Central memory CD8-positive, alpha-beta T cell (primary cell): ENCODE data around the gene FARP1.

Source experiments
- ATAC-seq: fragments of 150-1000 bp; cut with Tn5 transposase; replicated peaks from 2 replicates; pipeline ENCODE4 v1.10.0; 2022; ENCODE audit warnings: mild to moderate bottlenecking, moderate FRiP score, moderate number of reproducible peaks; ENCODE audit not compliant: poor library complexity, severe bottlenecking; ENCODE audit errors: extremely low read depth
- DNase-seq, 2 donors: peaks; one replicate each; pipeline ENCODE4 v3.0.0; 2021; ENCODE audit warnings: low spot score in 2 of 2
- H3K27ac Mint-ChIP-seq: one replicate; pipeline ENCODE4 v1.8.0; 2022; ENCODE audit warnings: low read depth, mild to moderate bottlenecking, moderate library complexity, mixed read lengths
- H3K27me3 Mint-ChIP-seq: one replicate; pipeline ENCODE4 v1.8.0; 2022; ENCODE audit warnings: mixed read lengths
- H3K36me3 Mint-ChIP-seq: one replicate; pipeline ENCODE4 v1.8.0; 2022; ENCODE audit warnings: mild to moderate bottlenecking, moderate library complexity, mixed read lengths; ENCODE audit not compliant: insufficient read depth
- H3K4me1 Mint-ChIP-seq: one replicate; pipeline ENCODE4 v1.8.0; 2022; ENCODE audit warnings: mixed read lengths
- H3K4me3 Mint-ChIP-seq: one replicate; pipeline ENCODE4 v1.8.0; 2022; ENCODE audit warnings: mild to moderate bottlenecking, moderate library complexity, mixed read lengths
- H3K9me3 Mint-ChIP-seq: one replicate; pipeline ENCODE4 v1.8.0; 2022; ENCODE audit warnings: mixed read lengths

FARP1 gene

DNA sequence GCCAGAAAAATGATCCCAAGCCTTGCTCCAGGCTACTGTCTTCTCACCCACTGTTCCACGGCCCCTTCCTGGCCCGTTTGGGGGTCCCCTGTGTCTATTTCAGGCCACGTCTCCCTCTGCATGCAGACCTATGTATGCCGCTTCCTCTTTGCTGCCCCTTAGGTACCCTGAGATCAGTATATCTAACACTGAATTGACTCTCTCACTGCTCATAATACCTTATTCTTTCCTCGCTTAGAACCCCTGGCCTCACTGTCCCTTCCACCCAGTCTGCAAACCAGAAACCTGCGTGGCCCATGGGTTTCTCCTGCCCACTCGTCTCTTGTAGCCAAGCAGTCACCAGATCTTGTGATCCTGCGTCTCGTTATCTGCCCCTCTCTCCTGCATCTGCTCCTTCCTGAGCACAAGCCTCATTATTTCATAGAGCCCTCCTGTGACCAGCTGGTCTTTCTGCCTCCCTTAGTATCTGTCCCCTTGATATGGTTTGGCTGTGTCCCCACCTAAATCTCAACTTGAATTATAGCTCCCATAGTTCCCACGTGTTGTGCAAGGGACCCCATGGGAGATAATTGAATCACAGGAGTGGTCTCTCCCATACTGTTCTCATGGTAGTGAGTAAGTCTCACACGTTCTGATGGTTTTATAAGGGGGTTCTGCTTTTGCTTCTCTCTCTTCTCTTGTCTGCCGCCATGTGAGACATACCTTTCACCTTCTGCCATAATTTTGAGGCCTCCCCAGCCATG lies 143.1 kb downstream of the FARP1 start:
- Mint-ChIP-seq H3K4me1 (no peaks in the 10 kb centered on the region), H3K36me3 (no peaks in the 10 kb centered on the region), H3K4me3 (no peak overlapping the region), H3K27ac (no peak overlapping the region), H3K27me3 (peaks cover 11% of the 10 kb centered on the region), H3K9me3 (no peaks in the 10 kb centered on the region)
- DNase-seq (no peak), ATAC-seq (no peak)

DNA sequence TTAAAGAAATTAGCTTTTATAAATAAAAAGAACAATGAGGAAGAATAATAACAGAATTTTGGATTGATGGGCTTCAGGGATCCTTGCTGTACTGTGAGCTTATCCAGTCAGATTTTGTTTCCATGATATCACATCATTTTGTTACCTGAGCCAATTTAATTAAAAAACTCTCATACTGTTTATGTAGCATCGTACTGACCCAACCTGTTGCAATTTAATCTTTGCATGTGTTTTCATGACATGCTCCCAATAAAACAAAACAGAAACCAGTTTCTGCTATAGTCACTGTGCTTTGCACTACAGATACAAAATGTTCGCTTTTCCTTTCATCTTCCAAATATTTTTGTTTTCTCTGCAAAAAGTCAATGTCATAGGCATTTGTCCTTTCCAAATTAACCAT lies 143.9 kb downstream of the FARP1 start:
- H3K27me3 Mint-ChIP-seq = peaks cover 11% of the 10 kb centered on the region

DNA sequence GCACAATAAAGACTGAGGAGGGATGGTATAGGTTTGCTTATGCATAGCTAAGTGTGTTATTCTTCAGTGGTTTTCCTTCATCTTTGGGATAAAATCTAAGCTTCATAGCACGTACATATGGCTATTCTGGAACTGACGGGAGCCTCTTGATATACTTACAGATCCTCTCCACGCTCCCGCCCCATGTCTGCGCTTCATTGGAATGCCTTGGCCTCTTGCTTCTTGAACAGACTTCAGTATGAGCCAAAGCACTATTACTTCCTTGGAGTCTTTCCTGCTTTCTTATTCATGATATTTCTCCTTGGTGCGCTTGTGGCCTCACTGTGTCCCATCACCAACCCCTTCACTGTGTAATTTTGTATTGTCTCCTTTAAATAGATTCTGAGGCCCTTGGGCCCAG lies 145.3 kb downstream of the FARP1 start:
- H3K36me3 Mint-ChIP-seq = no peaks in the 10 kb centered on the region
- H3K27ac Mint-ChIP-seq = no peak overlapping the region
- ATAC-seq (no peak), DNase-seq (no peak)
- H3K27me3 Mint-ChIP-seq = peaks cover 17% of the 10 kb centered on the region
- no peak overlapping the region for H3K4me3 Mint-ChIP-seq
- H3K4me1 Mint-ChIP-seq = no peaks in the 10 kb centered on the region
- no peaks in the 10 kb centered on the region for H3K9me3 Mint-ChIP-seq

More for the DNA sequence above, 143.9 kb downstream of the FARP1 start:
- Mint-ChIP-seq H3K36me3 (no peaks in the 10 kb centered on the region), H3K9me3 (no peaks in the 10 kb centered on the region), H3K4me3 (no peak overlapping the region), H3K27ac (no peak overlapping the region), H3K4me1 (no peaks in the 10 kb centered on the region)
- ATAC-seq (no peak), DNase-seq (no peak)

DNA sequence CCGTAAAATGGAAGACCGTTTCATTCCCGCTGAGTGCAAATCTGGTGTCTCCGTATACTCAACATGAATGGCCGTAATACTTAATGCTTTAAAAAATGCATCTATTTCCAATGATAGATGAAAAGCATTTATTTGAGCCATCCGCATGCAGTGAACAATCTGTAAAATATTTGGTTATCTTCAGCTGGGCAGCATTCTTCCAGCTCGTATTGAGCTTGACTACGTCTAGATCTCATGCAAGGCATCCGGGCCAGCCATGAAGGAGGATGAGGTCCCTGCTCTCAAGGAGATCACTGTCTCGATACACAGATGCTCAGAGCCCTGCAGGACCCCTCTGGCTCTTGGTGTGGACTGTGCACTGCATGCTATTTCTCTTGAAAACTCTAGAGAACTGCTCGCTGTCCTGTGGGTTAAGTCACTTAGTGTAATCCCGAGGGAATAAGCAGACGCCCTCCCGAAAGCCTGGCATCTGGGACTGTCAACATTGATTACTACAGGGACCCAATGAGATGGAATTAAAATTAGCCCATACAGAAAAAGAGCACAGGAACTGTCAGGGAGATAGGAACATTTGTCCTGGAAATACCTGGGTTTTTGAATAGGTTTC lies 146.5 kb downstream of the FARP1 start:
- no peak for DNase-seq
- no peak overlapping the region for H3K4me3 Mint-ChIP-seq
- H3K36me3 Mint-ChIP-seq = no peaks in the 10 kb centered on the region
- no peaks in the 10 kb centered on the region for H3K4me1 Mint-ChIP-seq
- H3K27ac Mint-ChIP-seq = no peak overlapping the region
- ATAC-seq = no peak
- H3K27me3 Mint-ChIP-seq = peaks cover 21% of the 10 kb centered on the region
- no peaks in the 10 kb centered on the region for H3K9me3 Mint-ChIP-seq

DNA sequence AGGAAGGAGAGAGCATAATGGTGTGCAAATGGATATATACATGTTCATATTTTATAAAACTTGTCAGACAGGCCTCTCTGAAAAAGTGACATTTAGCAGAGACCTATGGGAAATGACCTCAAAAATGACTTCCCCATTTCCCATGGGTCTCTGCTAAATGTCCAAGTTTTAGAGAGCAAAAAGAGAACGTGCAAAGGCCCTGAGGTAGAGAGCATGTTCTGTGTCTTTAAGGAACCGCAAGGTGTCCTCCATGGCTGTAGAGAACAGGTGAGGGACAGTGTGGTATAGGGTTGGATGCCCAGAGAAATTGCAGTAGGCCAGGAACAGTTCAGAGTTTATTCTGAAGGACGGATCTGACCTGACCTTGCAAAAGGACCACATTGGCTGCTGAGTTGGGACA lies 147.4 kb downstream of the FARP1 start:
- H3K4me3 Mint-ChIP-seq = no peak overlapping the region
- H3K27ac Mint-ChIP-seq = no peak overlapping the region
- no peaks in the 10 kb centered on the region for H3K36me3 Mint-ChIP-seq
- DNase-seq (no peak), ATAC-seq (no peak)
- no peaks in the 10 kb centered on the region for H3K9me3 Mint-ChIP-seq
- H3K27me3 Mint-ChIP-seq = peaks cover 21% of the 10 kb centered on the region
- no peaks in the 10 kb centered on the region for H3K4me1 Mint-ChIP-seq

DNA sequence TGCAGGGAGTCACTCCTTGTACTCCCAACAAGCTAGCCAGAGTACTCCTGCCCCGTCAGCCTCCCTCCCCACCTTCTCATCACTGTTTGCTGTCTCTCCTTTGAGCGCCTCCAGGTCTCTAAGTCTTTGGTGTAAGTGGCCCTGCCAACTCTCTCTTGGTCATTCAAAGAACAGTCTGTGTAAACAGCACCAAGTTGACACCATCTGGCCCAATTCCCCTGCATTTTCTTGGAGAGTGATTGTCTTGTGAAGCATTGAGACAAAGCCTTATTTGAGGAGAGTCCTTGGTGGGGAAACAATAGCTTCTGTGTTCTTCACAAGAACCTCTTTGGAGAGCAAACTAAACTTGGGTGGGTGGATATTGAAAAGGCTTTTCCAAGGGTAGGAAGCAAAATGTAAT lies 148.8 kb downstream of the FARP1 start:
- Mint-ChIP-seq H3K4me1 (no peaks in the 10 kb centered on the region), H3K27ac (no peak overlapping the region), H3K27me3 (peaks cover 32% of the 10 kb centered on the region), H3K4me3 (no peak overlapping the region), H3K9me3 (no peaks in the 10 kb centered on the region), H3K36me3 (no peaks in the 10 kb centered on the region)
- ATAC-seq = no peak
- no peak for DNase-seq

DNA sequence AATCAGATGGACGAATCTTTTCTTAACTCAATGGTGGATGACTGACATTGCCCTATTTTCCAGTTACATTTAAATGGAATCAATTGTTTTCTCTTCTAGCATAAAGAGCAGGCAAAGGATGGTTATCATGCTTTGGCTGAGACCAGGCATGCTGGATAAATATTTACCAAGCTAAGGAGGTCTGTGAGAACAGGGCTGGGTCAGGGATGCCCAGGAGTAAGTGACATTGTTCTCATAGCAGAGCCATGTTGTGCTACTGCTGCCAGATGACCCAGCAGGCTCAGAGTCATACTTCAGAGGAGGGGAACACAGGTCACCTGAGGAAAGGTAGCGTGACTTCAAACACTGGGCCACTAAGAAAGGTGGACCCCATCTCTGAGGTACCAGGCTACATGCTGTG lies 150.2 kb downstream of the FARP1 start:
- Mint-ChIP-seq H3K4me1 (no peaks in the 10 kb centered on the region), H3K36me3 (no peaks in the 10 kb centered on the region), H3K27me3 (peaks cover 46% of the 10 kb centered on the region), H3K9me3 (no peaks in the 10 kb centered on the region), H3K27ac (no peak overlapping the region), H3K4me3 (no peak overlapping the region)
- ATAC-seq = no peak
- no peak for DNase-seq

GRCh38 chr13:98293570-98294142 lies 150.8 kb downstream of the FARP1 start:
- Mint-ChIP-seq H3K9me3 (no peaks in the 10 kb centered on the region), H3K4me3 (no peak overlapping the region), H3K27ac (no peak overlapping the region), H3K36me3 (no peaks in the 10 kb centered on the region), H3K4me1 (no peaks in the 10 kb centered on the region), H3K27me3 (peaks cover 52% of the 10 kb centered on the region)
- no peak for ATAC-seq
- DNase-seq = no peak

DNA sequence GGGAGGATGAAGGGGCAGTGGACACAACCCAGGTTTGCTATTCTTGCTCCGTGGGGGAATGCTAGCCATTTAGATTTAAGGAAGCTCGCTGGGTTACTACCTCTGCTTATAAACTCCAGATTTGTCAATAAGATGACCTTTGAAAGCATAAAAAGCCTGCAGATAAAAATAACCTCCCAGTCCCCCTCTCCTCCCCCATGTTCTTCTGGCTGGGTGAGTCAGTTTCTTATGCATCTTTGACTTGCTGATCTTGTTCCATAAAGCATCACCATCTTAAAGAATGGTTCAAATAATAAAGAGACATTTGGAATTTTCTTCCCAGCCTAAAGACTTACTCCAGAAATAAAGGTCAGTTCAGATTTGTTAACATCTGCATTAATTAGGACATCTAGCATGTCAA lies 152.5 kb downstream of the FARP1 start:
- ATAC-seq = no peak
- no peak for DNase-seq
- H3K27ac Mint-ChIP-seq = no peak overlapping the region
- no peaks in the 10 kb centered on the region for H3K9me3 Mint-ChIP-seq
- peaks cover 49% of the 10 kb centered on the region for H3K27me3 Mint-ChIP-seq
- H3K4me3 Mint-ChIP-seq = no peak overlapping the region
- no peaks in the 10 kb centered on the region for H3K4me1 Mint-ChIP-seq
- no peaks in the 10 kb centered on the region for H3K36me3 Mint-ChIP-seq

DNA sequence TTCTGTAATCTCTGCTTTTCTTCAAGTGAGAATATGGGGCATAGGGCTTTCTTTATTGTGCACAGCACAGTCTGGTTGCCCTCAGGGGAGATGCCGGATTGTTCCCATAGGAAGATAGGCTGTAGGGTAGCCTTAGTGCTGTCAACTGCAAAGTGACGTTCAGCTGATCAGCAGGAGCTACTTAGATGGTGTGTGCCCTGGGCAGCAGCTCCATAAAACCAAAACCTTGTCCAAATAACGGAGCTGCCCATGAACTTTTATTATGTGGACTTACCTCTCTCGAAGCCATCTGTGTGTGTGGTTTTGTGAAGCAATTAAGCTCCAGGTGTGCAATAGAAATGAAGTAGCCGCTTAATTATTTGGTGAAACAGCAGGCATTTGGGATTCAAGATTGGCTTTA lies 154.2 kb downstream of the FARP1 start:
- no peak for DNase-seq
- Mint-ChIP-seq H3K9me3 (no peaks in the 10 kb centered on the region), H3K27ac (no peak overlapping the region)

DNA sequence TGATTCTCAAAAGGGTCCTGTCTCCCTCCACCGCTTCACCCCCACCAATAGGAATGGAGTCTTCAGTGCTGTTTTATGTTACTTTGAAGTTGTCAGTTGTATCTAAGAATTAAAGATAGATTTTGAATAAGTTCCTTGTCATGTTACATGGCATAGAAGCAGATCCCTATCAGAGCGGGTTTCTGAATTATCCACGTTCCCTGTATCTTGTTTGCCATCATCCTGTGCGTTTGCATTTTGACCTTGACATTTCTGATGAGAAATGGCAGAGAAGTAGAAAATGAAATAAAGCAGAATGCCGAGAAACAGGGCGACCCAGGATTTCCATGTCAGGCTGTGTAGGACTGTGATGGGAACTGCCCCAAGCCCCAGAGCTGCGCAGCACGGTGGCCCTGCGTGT lies 154.9 kb downstream of the FARP1 start:
- no peaks in the 10 kb centered on the region for H3K4me1 Mint-ChIP-seq

More for the DNA sequence above, 154.2 kb downstream of the FARP1 start:
- Mint-ChIP-seq H3K36me3 (no peaks in the 10 kb centered on the region), H3K4me3 (no peak overlapping the region), H3K27me3 (peaks cover 49% of the 10 kb centered on the region), H3K4me1 (no peaks in the 10 kb centered on the region)
- no peak for ATAC-seq

DNA sequence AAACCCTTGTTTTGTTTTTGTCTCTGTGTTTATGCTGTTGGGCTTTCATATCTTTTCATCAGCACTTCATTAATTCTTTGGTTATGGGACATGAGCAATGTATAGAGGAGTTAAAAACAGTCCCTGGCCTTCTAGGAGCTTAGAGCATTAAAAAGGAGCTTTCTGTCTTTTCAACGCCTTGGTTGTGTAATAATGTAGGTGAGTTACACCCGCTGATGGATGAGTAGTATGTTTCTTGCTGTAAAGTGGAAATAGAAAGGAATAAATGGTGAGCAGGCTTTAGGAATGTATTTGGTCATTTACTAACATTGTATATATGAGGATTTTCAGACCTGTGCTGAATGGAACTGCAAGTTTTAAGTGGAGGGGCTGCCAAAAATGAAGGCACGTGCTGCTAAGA lies 155.7 kb downstream of the FARP1 start:
- no peaks in the 10 kb centered on the region for H3K4me1 Mint-ChIP-seq
- H3K4me3 Mint-ChIP-seq = no peak overlapping the region
- H3K27ac Mint-ChIP-seq = no peak overlapping the region
- H3K27me3 Mint-ChIP-seq = peaks cover 50% of the 10 kb centered on the region
- H3K9me3 Mint-ChIP-seq = no peaks in the 10 kb centered on the region
- DNase-seq (no peak), ATAC-seq (no peak)
- no peaks in the 10 kb centered on the region for H3K36me3 Mint-ChIP-seq

More for the DNA sequence above, 154.9 kb downstream of the FARP1 start:
- no peak for ATAC-seq
- no peak overlapping the region for H3K27ac Mint-ChIP-seq
- H3K4me3 Mint-ChIP-seq = no peak overlapping the region
- no peaks in the 10 kb centered on the region for H3K36me3 Mint-ChIP-seq
- H3K9me3 Mint-ChIP-seq = no peaks in the 10 kb centered on the region
- no peak for DNase-seq
- peaks cover 55% of the 10 kb centered on the region for H3K27me3 Mint-ChIP-seq
